ENCODE data around the gene CALHM4. TPM values are rescaled to one million over a fixed set of nuclear protein-coding genes. Genes with fewer than 3 reads are reported as not detected.

CALHM4 gene
- total and polyA plus RNA-seq, 2 of the 13 experiments (the other 11 are each of a cell fraction or from before 2014, with no cell fraction given), result not detected

DNA sequence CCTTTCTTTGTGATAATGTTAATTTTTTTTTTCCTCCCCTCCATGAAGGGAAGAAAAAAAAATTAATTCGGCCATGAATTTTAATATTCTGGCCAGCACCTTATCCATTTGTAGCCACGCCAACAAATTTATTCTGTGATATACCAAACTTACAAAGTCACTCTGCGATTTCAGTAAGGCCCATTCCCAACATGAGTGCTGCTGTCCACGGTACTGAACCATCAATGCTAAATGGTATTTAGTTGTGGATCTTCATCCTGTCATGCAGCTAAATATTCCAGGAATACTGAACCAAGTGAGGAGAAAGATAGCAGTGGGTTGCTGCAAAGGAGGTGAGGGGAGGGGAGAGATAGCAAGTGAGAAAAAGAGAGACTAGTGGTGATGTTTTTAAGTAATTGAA, 43.3 kb downstream of the CALHM4 start (continued):
- peak; percentile 57; the same call in 1 of the 2 replicates for TF ChIP-seq ZNF331 (CRISPR knock-in tag; IDR thresholded peaks at IDR 0.05)
- TF ChIP-seq ELF3 (CRISPR knock-in tag; IDR thresholded peaks at IDR 0.05), result 0 out of 2 replicates have a peak, but pooled peaks have one; percentile 24
- peak; percentile 59; the same call in 1 of the 2 replicates for TF ChIP-seq ZBTB1 (CRISPR knock-in tag; IDR thresholded peaks at IDR 0.05; ENCODE audit: borderline replicate concordance)
- peak; percentile 70; the same call in 1 of the 2 replicates for TF ChIP-seq KLF11 (CRISPR knock-in tag; IDR thresholded peaks at IDR 0.05)
- no peak for TF ChIP-seq NFKB2 (CRISPR knock-in tag; IDR thresholded peaks at IDR 0.05; ENCODE audit: borderline replicate concordance)
- TF ChIP-seq, protein P1, sequence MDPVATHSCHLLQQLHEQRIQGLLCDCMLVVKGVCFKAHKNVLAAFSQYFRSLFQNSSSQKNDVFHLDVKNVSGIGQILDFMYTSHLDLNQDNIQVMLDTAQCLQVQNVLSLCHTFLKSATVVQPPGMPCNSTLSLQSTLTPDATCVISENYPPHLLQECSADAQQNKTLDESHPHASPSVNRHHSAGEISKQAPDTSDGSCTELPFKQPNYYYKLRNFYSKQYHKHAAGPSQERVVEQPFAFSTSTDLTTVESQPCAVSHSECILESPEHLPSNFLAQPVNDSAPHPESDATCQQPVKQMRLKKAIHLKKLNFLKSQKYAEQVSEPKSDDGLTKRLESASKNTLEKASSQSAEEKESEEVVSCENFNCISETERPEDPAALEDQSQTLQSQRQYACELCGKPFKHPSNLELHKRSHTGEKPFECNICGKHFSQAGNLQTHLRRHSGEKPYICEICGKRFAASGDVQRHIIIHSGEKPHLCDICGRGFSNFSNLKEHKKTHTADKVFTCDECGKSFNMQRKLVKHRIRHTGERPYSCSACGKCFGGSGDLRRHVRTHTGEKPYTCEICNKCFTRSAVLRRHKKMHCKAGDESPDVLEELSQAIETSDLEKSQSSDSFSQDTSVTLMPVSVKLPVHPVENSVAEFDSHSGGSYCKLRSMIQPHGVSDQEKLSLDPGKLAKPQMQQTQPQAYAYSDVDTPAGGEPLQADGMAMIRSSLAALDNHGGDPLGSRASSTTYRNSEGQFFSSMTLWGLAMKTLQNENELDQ (CRISPR knock-in tag; IDR thresholded peaks at IDR 0.05; ENCODE audit: borderline replicate concordance), result no peak
- no peak for TF ChIP-seq ZNF563 (CRISPR knock-in tag; IDR thresholded peaks at IDR 0.05)
- no peak for TF ChIP-seq GPN1 (CRISPR knock-in tag; IDR thresholded peaks at IDR 0.05; ENCODE audit: borderline replicate concordance)
- TF ChIP-seq, protein P2, sequence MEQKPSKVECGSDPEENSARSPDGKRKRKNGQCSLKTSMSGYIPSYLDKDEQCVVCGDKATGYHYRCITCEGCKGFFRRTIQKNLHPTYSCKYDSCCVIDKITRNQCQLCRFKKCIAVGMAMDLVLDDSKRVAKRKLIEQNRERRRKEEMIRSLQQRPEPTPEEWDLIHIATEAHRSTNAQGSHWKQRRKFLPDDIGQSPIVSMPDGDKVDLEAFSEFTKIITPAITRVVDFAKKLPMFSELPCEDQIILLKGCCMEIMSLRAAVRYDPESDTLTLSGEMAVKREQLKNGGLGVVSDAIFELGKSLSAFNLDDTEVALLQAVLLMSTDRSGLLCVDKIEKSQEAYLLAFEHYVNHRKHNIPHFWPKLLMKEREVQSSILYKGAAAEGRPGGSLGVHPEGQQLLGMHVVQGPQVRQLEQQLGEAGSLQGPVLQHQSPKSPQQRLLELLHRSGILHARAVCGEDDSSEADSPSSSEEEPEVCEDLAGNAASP (CRISPR knock-in tag; IDR thresholded peaks at IDR 0.05; ENCODE audit: borderline replicate concordance), result 0 out of 2 replicates have a peak, but pooled peaks have one; percentile 24
- no peak; the same call in 1 of the 2 replicates for TF ChIP-seq SRY (CRISPR knock-in tag; IDR thresholded peaks at IDR 0.05)
- no peak for TF ChIP-seq YEATS4 (CRISPR knock-in tag; IDR thresholded peaks at IDR 0.05; ENCODE audit: borderline replicate concordance)
- TF ChIP-seq ZNF235 (CRISPR knock-in tag; IDR thresholded peaks at IDR 0.05; ENCODE audit: borderline replicate concordance), result no peak
- no peak for TF ChIP-seq NFYB (CRISPR knock-in tag; IDR thresholded peaks at IDR 0.05)
- TF ChIP-seq, protein P3, sequence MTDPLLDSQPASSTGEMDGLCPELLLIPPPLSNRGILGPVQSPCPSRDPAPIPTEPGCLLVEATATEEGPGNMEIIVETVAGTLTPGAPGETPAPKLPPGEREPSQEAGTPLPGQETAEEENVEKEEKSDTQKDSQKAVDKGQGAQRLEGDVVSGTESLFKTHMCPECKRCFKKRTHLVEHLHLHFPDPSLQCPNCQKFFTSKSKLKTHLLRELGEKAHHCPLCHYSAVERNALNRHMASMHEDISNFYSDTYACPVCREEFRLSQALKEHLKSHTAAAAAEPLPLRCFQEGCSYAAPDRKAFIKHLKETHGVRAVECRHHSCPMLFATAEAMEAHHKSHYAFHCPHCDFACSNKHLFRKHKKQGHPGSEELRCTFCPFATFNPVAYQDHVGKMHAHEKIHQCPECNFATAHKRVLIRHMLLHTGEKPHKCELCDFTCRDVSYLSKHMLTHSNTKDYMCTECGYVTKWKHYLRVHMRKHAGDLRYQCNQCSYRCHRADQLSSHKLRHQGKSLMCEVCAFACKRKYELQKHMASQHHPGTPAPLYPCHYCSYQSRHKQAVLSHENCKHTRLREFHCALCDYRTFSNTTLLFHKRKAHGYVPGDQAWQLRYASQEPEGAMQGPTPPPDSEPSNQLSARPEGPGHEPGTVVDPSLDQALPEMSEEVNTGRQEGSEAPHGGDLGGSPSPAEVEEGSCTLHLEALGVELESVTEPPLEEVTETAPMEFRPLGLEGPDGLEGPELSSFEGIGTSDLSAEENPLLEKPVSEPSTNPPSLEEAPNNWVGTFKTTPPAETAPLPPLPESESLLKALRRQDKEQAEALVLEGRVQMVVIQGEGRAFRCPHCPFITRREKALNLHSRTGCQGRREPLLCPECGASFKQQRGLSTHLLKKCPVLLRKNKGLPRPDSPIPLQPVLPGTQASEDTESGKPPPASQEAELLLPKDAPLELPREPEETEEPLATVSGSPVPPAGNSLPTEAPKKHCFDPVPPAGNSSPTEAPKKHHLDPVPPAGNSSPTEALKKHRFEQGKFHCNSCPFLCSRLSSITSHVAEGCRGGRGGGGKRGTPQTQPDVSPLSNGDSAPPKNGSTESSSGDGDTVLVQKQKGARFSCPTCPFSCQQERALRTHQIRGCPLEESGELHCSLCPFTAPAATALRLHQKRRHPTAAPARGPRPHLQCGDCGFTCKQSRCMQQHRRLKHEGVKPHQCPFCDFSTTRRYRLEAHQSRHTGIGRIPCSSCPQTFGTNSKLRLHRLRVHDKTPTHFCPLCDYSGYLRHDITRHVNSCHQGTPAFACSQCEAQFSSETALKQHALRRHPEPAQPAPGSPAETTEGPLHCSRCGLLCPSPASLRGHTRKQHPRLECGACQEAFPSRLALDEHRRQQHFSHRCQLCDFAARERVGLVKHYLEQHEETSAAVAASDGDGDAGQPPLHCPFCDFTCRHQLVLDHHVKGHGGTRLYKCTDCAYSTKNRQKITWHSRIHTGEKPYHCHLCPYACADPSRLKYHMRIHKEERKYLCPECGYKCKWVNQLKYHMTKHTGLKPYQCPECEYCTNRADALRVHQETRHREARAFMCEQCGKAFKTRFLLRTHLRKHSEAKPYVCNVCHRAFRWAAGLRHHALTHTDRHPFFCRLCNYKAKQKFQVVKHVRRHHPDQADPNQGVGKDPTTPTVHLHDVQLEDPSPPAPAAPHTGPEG (CRISPR knock-in tag; IDR thresholded peaks at IDR 0.05), result no peak
- TF ChIP-seq HOXA9 (CRISPR knock-in tag; IDR thresholded peaks at IDR 0.05; ENCODE audit: borderline replicate concordance), result no peak
- TF ChIP-seq ETS1 (CRISPR knock-in tag; IDR thresholded peaks at IDR 0.05), result no peak
- TF ChIP-seq ZNF775 (CRISPR knock-in tag; IDR thresholded peaks at IDR 0.05; ENCODE audit: borderline replicate concordance), result no peak
- TF ChIP-seq SRSF4 (IDR thresholded peaks at IDR 0.05; ENCODE audit: low read depth, low read length, poor library complexity, severe bottlenecking), result no peak
- TF ChIP-seq ZFP37 (CRISPR knock-in tag; IDR thresholded peaks at IDR 0.05; ENCODE audit: borderline replicate concordance), result peak; percentile 66; the same call in 1 of the 2 replicates
- TF ChIP-seq ZZZ3 (CRISPR knock-in tag; IDR thresholded peaks at IDR 0.05; ENCODE audit: borderline replicate concordance), result no peak
